ENCODE results near the gene ULK3. TPM values are rescaled to one million over a fixed set of nuclear protein-coding genes. Genes with fewer than 3 reads are reported as not detected.

Gene ULK3
- total and polyA plus RNA-seq, 2 of the 4 experiments (the other 2 are of a cell fraction) = 11.8 to 22.7 TPM

GRCh38 chr15:74823324-74823723 lies 19.6 kb downstream of the ULK3 start:
- CTCF ChIA-PET = interaction anchor here (0.6 kb wide), 1 partner anchor 52 kb away, joined by 3 read pairs; no protein-coding TSS in a partner anchor

More at GRCh38 chr15:74823324-74823723, 19.6 kb downstream of the ULK3 start:
- DNase-seq (no peak), ATAC-seq (ENCODE audit: low read depth) (no peak)
- in situ Hi-C loops (cut with MboI; ENCODE audit: low sequenced_read_pairs) (no loop called here), dilution Hi-C loops (cut with HindIII; ENCODE audit: low sequenced_read_pairs, unreplicated experiment) (no loop called here), intact Hi-C loops (cut with micrococcal nuclease) (no loop called here)
- H3K9me1 ChIP-seq (ENCODE audit: insufficient read depth, low read length) = 0 out of 2 replicates have a peak, but pooled peaks cover 4% of the 10 kb centered on the region
- H2BK15ac ChIP-seq (ENCODE audit: low read depth, low read length) = no peak overlapping the region
- H3K56ac ChIP-seq (ENCODE audit: extremely low read depth, insufficient read depth, low read length) = no peak overlapping the region
- H4K8ac ChIP-seq (ENCODE audit: low read depth in 2 of 2, low read length in 2 of 2) = no peak overlapping the region
- no peak overlapping the region for H3K4me3 ChIP-seq (ENCODE audit: insufficient read depth, low read depth, low read length)
- H3K14ac ChIP-seq (replicated peaks; ENCODE audit: low read depth, low read length) = no peak overlapping the region
- no peaks in the 10 kb centered on the region for H3K79me1 ChIP-seq (ENCODE audit: low read depth in 1 of 2, low read length in 2 of 2)
- H4K91ac ChIP-seq (ENCODE audit: insufficient read depth, low read depth, low read length) = no peak overlapping the region
- H2AFZ ChIP-seq (replicated peaks; ENCODE audit: low read length, poor library complexity) = no peak overlapping the region
- no peak overlapping the region for H2BK120ac ChIP-seq (ENCODE audit: low read depth, low read length)
- H3K23ac ChIP-seq (ENCODE audit: low read depth, low read length) = no peak overlapping the region
- H2BK5ac ChIP-seq (ENCODE audit: low read depth, low read length, poor library complexity, severe bottlenecking) = no peak overlapping the region
- no peak overlapping the region for H3K4ac ChIP-seq (ENCODE audit: low read depth, low read length)
- no peak overlapping the region for H2BK20ac ChIP-seq (ENCODE audit: low read depth, low read length)
- peaks cover 4% of the 10 kb centered on the region for H4K20me1 ChIP-seq (ENCODE audit: insufficient read depth, low read length)
- H3K36me3 ChIP-seq (ENCODE audit: control insufficient read depth, insufficient read depth, low read length) = no peaks in the 10 kb centered on the region
- H3K4me1 ChIP-seq (ENCODE audit: control insufficient read depth, insufficient read depth, low read length) = no peaks in the 10 kb centered on the region
- no peak overlapping the region for H3K27ac ChIP-seq (ENCODE audit: insufficient read depth, low read length)
- no peak overlapping the region for H3K9ac ChIP-seq (ENCODE audit: low read depth, low read length)
- no TSS peak for BruUV-seq (replicated peaks)
- POLR2A ChIA-PET (ENCODE audit: unreplicated experiment) = no interaction called here
- no peak overlapping the region for H2AK9ac ChIP-seq (replicated peaks; ENCODE audit: low read depth, low read length, poor library complexity)
- no peaks in the 10 kb centered on the region for H3K9me3 ChIP-seq (ENCODE audit: control insufficient read depth, insufficient read depth, low read length)
- H3K27me3 ChIP-seq (ENCODE audit: control insufficient read depth, insufficient read depth, low read length) = peaks cover 67% of the 10 kb centered on the region
- no peak overlapping the region for H2AK5ac ChIP-seq (ENCODE audit: low read depth, low read length)
- H4K5ac ChIP-seq (ENCODE audit: low read depth, low read length) = no peak overlapping the region
- H3K18ac ChIP-seq (ENCODE audit: low read depth, low read length) = no peak overlapping the region
- TF ChIP-seq BHLHE40 (IDR thresholded peaks at IDR 0.05; ENCODE audit: low read depth, low read length) = no peak
- TF ChIP-seq MXI1 (IDR thresholded peaks at IDR 0.05; ENCODE audit: borderline replicate concordance, low read depth, low read length) = no peak
- no peak for TF ChIP-seq CHD1 (IDR thresholded peaks at IDR 0.05; ENCODE audit: low read depth, low read length)
- TF ChIP-seq RCOR1 (IDR thresholded peaks at IDR 0.05; ENCODE audit: insufficient replicate concordance, low read length) = no peak
- no peak for TF ChIP-seq SMC3 (IDR thresholded peaks at IDR 0.05; ENCODE audit: low read depth, low read length)
- no peak for TF ChIP-seq RAD21 (IDR thresholded peaks at IDR 0.05; ENCODE audit: low read length)
- TF ChIP-seq POLR2A (IDR thresholded peaks at IDR 0.05; ENCODE audit: low read depth, low read length) = no peak
- no peak for TF ChIP-seq FOS (IDR thresholded peaks at IDR 0.05; ENCODE audit: low read depth, low read length)
- TF ChIP-seq CEBPB (IDR thresholded peaks at IDR 0.05; ENCODE audit: low read depth, low read length) = no peak
- TF ChIP-seq, protein P1, sequence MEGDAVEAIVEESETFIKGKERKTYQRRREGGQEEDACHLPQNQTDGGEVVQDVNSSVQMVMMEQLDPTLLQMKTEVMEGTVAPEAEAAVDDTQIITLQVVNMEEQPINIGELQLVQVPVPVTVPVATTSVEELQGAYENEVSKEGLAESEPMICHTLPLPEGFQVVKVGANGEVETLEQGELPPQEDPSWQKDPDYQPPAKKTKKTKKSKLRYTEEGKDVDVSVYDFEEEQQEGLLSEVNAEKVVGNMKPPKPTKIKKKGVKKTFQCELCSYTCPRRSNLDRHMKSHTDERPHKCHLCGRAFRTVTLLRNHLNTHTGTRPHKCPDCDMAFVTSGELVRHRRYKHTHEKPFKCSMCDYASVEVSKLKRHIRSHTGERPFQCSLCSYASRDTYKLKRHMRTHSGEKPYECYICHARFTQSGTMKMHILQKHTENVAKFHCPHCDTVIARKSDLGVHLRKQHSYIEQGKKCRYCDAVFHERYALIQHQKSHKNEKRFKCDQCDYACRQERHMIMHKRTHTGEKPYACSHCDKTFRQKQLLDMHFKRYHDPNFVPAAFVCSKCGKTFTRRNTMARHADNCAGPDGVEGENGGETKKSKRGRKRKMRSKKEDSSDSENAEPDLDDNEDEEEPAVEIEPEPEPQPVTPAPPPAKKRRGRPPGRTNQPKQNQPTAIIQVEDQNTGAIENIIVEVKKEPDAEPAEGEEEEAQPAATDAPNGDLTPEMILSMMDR (conservative IDR thresholded peaks at IDR 0.05; ENCODE audit: low read depth, low read length) = no peak
- TF ChIP-seq MAFK (IDR thresholded peaks at IDR 0.05; ENCODE audit: low read depth, low read length) = no peak
- TF ChIP-seq, protein P2, sequence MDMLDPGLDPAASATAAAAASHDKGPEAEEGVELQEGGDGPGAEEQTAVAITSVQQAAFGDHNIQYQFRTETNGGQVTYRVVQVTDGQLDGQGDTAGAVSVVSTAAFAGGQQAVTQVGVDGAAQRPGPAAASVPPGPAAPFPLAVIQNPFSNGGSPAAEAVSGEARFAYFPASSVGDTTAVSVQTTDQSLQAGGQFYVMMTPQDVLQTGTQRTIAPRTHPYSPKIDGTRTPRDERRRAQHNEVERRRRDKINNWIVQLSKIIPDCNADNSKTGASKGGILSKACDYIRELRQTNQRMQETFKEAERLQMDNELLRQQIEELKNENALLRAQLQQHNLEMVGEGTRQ (IDR thresholded peaks at IDR 0.05; ENCODE audit: low read depth, low read length) = no peak
- TF ChIP-seq RFX5 (IDR thresholded peaks at IDR 0.05; ENCODE audit: low read depth, low read length) = no peak
- no CpG with 5 or more reads among the region's 6 CpGs for WGBS, 2 experiments (ENCODE audit: extremely low coverage in 2 of 2, insufficient read length in 1 of 2)
- H3K4me2 ChIP-seq (ENCODE audit: low read depth, low read length) = no peak overlapping the region

Measured in IMR-90 (cell line).